DMS79 (cell line): ENCODE data around the gene NEK6.

Experiments used
- DNase-seq: peaks from one replicate; lab custom pipeline; 2025; lab: John Stamatoyannopoulos, UW

NEK6 gene

DNA sequence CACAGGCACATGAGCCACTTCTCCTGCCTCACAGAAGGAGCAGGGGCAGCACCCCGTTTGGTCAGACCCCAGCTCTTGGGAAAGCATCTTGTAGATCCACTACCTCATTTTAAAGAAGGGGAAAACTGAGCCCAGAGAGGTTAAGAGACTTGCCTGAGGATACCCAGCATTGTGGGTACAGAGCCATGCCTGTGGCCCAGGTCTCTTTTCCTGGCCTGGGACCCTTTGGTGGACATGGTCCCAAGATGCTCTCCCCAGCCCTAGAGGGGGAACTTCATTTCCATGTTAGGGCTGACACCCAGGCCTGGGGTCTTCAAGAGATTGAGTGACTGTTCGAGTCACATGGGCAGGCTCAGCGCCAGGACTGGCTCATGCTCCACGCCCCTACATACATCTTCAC is 64.2 kb downstream of the NEK6 start:
- DNase-seq = no peak

DNA sequence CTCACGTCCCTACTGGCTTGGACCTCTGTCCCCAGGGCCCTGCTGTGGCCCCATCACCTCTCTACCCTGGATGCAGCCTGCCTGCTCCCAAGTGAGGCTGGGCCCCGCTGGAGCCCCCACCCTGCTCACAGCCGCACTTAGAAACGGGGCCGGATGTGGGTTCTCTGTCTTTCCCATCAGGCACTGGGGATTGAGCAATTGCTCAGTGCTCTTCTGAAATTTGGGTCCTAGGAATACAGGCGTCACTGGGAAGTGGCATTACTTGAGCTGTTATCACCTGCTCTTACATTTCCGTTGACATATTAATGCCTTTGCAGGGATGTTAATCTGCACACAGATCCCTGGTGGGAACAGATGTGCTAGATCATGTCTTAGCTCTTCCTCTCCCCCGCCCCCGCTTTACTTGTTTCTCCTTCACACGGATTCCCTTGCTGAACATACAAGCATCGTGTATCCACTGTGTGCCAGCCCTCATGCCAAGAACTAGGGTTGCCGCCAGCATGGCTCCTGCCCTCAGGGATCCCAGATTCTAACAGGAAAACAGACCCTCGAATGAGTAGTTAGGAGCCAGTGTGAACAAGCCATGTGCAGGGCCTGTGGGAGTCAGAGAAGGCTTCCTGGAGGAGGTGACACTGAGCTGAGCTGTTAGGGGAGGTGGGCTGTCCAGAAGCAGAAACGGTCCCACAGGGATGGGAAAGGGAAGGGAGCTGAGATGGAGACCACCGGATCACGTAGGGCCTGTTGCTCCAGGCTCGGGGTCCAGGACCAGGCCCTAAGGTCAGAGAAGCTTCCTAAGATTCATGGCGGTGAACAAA is 65.1 kb downstream of the NEK6 start:
- DNase-seq = no peak

DNA sequence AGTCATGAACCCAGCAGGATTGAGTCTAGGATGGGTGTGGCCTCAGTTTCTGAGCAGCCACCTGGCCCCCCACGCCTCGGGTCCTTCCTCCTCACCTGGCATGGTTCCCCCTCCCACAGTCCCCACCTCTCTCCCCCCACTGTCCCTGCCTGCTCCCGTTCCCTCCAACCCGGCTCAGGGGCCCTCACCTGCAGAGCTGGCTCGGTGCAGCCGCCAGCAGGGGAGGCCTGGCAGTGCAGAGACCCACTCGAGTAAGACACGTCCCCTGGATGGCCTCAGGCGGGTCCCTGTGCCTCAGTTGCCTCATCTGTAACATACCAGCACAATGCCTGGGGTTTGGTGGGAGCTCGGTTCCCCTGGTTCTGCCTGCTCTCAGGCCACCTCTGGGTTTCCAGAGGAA is 66.2 kb downstream of the NEK6 start:
- DNase-seq = no peak

DNA sequence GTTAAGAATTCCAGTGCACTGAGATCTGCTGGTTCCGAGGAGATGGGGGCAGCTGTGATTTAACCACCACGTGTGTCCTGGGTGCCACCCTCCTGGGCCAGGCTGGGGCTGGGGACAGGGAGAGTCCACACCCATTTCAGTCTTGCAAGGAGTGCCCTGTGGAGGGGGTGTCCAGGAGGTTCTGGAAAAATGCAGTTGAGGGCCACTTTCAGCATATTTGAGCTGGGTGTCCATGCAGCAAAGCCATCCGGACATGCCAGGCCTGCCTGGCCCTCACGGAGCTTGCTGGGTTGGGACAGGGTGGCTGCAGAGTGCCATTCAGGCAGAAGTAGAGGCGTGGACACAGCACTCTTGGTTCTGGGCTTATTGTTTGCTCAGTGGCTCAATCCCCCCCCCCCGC is 68.1 kb downstream of the NEK6 start:
- DNase-seq = no peak

DNA sequence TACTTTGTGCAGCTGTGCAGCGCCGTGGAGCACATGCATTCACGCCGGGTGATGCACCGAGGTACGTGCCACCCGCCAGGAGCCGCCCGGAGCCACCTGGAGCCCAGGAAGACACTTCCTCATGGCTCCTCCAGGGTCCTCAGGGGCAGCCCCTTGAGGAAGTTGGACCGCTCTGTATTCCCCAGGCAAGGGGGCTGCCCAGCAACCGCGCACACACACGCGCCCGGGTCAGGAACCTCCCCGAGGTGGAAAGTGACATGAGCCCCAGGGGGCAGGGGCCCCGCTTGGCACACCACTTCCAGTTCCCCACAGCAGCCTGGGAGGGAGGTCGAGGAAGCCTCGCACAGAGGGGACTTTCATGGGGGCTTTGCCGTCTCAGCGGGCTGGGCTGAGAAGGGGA is 68.6 kb downstream of the NEK6 start:
- no peak for DNase-seq

DNA sequence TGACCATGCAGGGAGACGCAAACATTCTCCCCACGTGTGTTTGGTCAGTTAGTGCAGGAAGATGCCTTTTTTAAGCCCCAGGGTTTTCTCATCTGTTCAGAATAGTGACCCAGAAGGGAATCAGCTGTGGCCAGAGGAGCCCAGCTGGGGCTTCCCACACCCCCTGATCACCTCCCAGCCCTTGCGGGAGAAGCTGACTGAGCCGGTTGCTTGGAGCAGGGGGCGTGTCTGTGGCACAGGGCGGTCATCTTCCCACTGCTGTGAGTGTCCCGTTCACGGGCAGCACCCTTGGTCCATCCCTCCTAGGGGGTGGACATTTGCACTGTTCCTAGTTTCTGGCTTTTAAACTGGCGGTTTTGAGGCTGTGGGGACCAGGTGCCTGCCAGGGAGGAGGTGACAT is 69.7 kb downstream of the NEK6 start:
- no peak for DNase-seq

DNA sequence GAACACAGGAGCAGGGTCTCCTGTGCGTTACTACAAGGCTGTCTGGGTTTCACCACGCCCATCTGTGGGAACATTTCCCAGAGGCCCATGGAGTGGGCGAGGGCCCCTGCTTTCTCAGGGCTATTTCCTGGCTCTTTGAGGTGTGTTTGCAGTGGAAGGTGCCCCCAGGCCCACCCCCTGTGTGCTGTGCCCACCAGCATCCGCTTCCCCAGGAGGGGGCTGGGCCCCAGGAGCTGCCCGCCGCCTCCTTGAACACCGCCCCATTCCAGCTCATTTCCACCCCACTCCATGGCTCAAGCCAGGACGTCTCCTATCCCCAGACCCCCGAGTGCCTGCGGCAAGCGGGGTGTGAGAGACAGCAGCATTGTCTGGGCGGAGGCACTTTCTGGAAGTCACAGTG is 70.5 kb downstream of the NEK6 start:
- no peak for DNase-seq

DNA sequence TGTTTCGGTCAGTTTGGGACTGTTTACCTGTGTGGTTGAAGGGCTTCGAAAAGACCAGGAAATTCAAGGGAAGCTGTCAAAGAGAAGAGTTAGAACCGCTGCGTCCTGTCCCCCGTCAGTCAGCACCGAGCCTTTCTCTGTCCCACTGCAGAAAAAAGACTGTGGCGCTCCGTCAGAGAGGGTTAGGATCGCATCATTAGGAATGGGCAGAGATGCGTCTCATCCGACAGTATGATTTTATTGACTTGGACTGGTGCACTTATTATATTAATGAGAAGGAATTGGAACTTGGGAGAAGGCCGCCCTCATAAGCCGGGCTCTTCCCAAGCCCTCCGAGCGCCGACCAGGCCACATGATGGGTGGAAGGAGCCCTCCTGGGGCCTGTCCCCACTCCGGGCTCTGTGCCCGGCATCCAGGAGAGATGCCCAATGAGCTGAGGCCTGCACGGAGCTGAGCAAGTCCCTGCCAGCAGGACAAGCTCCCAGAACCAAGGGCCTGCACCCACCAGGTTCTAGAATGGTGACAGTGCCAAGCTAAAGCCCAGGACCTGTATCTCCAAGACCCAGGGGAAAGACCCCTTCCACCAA is 71.5 kb downstream of the NEK6 start:
- DNase-seq = no peak

DNA sequence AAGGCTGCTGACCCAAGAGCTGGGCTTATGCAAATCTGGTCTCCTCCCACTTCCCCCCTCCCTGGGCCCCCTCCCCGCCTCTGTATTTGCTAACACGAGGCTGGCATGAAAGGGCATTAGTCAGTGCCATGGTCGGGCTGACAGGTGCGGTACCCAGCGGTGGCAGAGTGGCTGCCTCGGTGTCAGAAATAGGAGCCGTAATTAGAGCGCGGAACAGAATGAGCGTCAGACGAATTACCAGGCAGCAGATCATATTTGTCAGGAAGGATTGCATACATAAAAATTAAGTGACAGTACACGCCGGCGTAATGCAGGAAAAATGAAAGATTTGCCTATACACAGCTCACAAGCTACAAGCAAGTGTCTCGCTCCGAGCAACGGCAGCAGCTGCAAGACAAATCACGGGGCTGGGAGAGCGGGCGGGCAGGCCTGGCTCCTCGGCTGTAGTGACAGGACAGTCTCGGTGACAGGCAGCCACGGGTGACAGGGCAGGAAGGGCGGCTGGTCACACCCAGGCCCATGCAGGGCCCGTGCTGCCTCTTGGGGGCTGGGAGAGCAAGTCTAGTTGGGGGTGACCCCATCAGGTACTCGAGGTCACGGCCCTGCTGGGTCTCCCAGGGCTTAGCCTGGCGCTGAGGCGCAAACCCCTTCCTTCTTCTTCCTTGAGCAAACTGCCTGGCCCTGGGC is 72.4 kb downstream of the NEK6 start:
- no peak for DNase-seq

DNA sequence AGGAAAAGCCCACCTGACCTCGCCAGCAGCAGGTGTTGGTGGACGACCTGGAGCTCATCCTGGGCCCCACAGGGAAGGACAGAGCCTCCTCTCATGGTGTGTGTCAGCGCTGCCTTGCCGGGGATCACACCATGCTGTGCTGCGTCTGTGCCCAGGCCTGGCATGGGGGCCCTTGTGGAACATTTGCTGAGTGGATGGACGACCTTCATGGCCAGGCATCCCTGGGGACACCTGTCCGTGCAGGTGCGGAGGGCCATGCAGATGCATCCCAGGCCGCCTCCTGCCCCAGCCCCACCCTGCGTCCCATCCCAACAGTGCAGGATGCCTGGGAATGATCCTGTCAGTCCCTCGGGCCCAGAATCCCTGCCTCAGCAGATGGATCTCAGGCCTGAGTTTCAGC is 73.8 kb downstream of the NEK6 start:
- DNase-seq = no peak

DNA sequence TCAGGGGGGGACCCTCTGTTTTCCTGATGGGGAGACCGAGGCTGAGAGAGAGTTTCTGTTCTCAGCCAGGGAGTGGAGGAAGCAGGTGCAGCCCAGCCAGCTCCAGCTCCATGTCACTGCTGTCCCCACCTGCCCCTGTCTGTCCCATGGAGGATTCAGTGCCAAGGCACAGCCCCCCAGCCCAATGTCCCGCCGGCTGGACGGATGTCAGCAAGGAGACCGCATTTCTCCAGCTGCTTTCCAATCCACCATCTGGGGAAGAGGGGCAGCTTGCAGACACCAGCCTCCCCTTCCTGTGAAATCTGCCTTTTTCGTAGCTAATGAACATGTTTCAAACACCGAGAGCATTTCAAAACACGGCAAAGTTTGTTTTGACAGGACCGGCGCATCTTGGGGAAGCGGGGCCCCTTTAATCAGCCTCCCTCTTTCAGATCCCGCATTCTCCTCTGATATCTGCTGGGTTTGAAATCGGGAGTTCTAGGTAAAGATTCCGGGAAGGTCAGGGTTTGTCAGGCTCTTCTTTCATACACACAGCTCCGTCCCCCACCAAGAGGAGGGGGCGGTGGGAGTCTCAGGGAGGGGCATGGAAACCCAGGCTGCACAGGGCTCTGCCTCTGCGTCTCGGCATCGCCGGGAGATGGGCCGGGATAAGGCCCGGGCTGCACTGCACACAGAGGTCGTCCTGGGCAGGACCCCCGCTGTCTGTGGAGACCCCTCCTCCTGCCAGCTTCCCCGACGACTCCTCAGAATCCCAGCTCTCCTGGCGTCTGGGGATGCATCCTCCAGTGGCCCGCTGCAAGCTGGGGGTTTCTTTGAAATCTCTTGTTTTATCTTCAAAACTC is 74.8 kb downstream of the NEK6 start:
- no peak for DNase-seq

DNA sequence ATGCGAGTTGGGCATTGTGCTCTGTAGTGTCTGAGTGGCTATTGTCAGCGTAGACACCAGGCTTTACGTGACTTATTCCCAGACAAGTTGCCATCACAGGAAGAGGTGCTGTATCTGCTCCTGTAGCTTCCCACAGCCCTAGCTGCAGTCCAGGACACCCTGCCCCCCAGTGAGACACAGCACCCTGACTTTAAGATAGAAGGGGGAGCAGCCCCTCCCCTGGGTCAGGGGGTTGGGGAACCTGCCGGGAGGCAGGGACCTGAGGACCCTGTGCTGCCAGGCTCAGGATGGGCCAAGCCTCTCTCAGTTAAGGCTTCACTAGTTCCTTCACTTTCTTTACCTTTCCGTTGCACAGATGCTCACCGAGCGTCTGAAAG is 75.4 kb downstream of the NEK6 start:
- DNase-seq = no peak

DNA sequence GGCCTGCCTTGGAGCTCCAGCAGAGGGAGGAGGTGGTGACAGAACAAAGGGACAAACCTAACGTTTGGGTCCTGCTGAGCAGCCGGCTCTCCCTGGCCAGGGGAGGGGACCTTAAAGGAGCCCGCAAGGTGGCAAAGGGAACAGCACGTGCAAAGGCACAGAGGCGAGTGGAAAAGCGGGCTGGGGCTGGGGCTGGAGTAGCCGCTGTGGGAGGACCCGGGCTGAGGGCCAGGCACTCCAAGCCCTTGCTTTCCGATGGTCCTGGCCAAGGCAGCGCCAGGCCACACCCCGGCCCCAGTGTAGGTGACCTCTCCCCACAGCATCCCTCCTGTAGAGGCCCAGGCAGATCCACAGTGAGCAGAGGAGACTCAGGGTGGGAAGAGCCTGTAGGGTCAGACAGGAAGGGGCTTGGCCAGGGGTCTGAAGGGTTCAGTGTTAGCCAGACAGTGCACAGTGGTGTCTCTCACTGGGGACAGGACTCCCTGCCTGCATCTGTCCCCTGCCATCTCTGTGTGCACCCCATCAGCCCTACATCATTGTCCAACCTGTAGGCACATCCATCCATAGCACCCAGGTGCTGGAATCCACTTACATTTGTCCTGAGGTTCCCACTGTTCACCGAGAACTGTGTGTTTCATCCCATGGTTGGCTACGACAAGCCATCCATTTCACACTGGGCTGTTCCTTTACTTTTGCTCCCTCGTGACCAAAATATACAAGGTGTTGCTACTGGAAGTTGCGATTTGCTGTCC is 77.0 kb downstream of the NEK6 start:
- no peak for DNase-seq

DNA sequence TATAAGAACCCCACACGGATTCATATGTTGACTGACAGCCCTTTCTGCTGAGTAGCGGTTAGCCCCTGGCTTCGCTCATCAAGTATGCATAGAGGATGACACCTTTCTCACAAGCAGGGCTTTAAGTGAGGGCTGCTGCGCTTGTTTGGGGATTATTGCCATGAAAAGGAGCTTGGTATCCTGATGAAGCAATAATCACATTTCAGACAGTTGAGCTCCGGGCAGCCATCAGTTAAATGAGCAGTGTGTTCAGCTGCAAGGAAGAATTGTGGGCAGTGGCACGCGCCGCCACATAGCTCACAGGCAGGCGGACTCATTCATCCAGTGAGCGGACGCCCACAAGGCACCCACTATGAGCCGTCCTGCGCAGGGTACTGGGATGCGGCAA is 77.6 kb downstream of the NEK6 start:
- no peak for DNase-seq

DNA sequence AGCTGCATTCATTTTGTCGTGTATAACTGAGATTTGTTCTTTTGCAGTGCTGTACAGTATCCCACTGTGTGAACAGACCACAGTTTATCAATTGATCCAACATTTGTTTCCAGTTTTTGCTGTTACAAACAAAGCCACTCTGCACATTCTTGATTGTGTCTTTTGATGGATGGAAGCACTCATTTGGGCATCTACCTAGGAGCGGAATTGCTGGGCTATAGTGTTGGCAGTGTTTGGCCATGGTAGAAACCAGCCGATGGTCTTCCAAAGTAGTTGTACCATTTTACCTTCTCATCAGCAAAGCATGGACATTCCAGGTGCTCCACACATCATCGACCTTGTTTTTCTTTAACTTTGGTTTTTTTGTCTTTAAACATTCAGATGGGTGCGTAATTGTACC is 79.8 kb downstream of the NEK6 start:
- DNase-seq = no peak

DNA sequence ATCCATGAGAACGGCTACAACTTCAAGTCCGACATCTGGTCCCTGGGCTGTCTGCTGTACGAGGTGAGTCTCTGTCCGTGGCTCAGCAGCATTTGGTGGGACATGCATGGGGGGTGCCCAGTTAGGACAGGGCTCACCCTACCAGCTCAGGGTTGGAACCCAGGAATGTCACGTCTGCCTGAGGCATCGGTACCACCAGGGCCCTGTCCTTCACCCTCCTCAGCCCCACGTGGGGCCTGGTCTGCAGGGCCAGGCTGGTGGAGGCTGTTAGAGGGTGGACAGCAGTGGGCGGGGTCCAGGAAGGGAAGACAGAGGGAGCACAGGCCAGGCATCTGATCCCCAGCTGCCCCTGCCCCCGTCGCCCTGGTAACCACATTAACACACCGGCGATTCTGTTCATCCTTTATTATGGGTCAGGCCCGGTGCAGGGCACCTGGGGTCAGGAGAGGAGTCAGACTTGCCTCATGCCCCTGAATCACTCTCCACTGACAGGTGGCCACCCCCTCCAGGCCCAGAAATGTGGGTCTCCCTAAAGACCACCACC is 81.9 kb downstream of the NEK6 start:
- no peak for DNase-seq

DNA sequence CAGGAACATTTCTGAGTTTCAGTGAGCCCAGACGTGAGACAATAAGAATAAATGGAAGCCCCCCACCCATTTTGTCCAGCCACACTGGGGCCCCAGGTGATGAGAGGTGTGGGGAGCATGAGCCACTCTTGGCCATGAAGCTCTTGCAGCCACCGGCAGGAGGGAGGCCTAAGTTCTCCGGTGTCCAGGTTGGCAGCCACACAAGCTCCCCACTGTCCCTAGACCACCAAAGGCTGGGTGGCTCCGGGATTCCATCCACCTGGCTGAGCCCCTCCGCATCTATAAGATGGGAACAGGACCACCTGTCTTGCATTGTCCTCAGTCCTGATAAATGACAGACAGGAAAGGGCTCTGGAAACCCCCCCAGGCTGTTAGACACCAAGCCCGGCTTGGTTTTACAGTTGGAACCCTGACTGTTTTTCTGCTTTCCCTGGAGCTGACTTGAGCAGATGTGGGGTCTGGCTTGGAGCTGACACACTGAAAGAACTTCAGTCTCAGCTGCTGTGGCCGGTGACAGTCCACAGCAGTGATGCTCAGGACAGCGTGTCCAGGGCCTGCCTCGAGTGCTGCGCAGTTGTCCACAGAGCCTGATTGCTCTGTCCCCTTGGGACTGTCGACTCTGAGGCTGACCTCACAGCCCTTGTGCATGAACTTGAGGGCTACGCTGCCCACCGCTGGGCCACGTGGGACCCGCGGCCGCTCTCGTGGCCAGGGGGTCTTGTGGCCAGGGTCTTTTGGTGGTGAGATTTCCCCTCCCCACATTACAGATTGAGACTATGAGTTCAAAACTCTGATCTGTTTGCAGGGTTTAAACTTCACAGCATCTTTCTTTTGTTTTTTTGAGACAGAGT is 82.7 kb downstream of the NEK6 start:
- no peak for DNase-seq

DNA sequence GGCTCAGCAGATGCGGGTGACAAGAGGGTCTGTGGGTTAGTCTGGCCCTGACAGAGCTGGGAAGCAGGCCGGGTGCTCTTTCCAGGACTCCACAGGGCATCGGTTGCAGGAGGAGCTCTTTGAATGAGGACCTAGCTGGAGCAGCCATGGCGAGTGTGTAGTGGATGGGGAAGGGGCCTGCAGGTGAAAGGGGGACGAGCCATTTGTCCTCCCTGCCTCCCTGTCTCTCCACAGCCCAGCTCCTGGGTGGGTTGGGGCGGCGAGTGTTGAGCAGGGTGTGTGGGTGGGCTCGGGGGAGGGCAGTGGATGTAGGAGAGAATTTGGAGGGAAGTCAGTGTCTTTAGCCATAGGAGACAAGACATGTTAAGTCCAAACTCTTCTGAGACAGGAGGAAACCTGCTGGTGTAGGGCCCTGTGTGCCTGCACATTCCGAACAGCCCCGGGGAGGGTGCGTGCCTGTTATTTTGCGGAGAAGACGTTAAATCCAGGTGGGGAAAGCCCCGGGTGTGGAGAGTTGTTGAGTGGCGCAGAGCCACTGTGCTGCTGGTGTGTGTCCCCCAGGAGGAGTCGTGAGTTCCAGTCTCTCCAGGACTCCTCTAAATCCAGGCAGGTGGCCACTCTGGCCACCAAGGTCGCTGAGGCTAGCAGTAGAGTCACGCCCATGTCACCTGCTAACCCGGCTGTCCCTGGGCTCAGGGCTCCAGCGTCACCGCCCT is 83.9 kb downstream of the NEK6 start:
- DNase-seq = no peak

DNA sequence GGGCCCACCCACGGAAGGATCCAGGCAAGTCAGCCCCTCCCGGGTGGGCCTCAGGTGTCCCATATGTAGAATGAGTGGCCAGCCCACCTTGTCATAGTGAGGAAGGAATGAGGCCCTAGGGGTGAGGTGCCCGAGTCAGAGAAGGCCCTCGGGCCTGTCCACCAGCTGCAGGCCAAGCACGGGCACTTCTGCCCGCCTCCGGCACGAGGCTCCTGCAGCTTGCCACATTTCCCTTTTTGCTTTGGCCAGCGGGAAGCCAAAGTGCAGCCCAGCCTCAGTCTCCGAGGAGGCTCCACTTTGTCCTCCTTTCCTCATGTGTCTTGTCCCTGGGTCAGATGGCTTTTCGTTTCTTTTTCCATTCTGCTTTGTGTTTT is 84.6 kb downstream of the NEK6 start:
- DNase-seq = no peak
